C4-2B (cell line): ENCODE results near the gene CHCHD5.
"Not testable (repeated sequence)": the region's sequence is repeated elsewhere in the genome, so short reads cannot be mapped to it uniquely, and the experiment has no call there.

Experiments
- H3K27ac ChIP-seq: fragments of 450-650 bp; 2 replicates; pipeline ENCODE4 v1.5.1; 2017
- CTCF ChIP-seq: fragments of 450-650 bp; conservative IDR thresholded peaks from 2 replicates; pipeline ENCODE4 v1.5.1; 2017; ENCODE audit warnings: mild to moderate bottlenecking
- ZFX ChIP-seq: fragments of 450-650 bp; IDR thresholded peaks from 2 replicates; pipeline ENCODE4 v1.6.1; 2017

Gene CHCHD5

GRCh38 chr2:112604952-112605351 is 20.5 kb downstream of the CHCHD5 start:
- no peak overlapping the region for H3K27ac ChIP-seq
- TF ChIP-seq CTCF: no peak
- TF ChIP-seq ZFX: no peak

GRCh38 chr2:112605926-112606325 is 21.5 kb downstream of the CHCHD5 start:
- TF ChIP-seq CTCF: no peak
- H3K27ac ChIP-seq: no peak overlapping the region

GRCh38 chr2:112606547-112606946 is 22.1 kb downstream of the CHCHD5 start:
- TF ChIP-seq CTCF (no peak), ZFX (no peak)
- H3K27ac ChIP-seq: no peak overlapping the region

- TF ChIP-seq ZFX: no peak
- no peak for TF ChIP-seq CTCF
- H3K27ac ChIP-seq: peak overlapping the region; percentile 34
These were observed 23.4 kb downstream of the CHCHD5 start for GRCh38 chr2:112607680-112608438.

GRCh38 chr2:112609320-112609719 is 24.9 kb downstream of the CHCHD5 start:
- H3K27ac ChIP-seq: not testable (repeated sequence)

GRCh38 chr2:112612283-112612682 is 27.9 kb downstream of the CHCHD5 start:
- not testable (repeated sequence) for H3K27ac ChIP-seq

- no peak for TF ChIP-seq ZFX
- TF ChIP-seq CTCF: no peak
- H3K27ac ChIP-seq: no peak overlapping the region
These were observed 29.9 kb downstream of the CHCHD5 start for GRCh38 chr2:112614201-112614840.

GRCh38 chr2:112615051-112615450 is 30.6 kb downstream of the CHCHD5 start:
- TF ChIP-seq CTCF (no peak), ZFX (no peak)
- H3K27ac ChIP-seq: no peak overlapping the region

GRCh38 chr2:112615798-112616197 is 31.4 kb downstream of the CHCHD5 start:
- not testable (repeated sequence) for H3K27ac ChIP-seq
